ENCODE measurements around the gene PLA2G1B.
"Not testable (repeated sequence)": the region's sequence is repeated elsewhere in the genome, so short reads cannot be mapped to it uniquely, and the experiment has no call there.

Gene PLA2G1B

DNA sequence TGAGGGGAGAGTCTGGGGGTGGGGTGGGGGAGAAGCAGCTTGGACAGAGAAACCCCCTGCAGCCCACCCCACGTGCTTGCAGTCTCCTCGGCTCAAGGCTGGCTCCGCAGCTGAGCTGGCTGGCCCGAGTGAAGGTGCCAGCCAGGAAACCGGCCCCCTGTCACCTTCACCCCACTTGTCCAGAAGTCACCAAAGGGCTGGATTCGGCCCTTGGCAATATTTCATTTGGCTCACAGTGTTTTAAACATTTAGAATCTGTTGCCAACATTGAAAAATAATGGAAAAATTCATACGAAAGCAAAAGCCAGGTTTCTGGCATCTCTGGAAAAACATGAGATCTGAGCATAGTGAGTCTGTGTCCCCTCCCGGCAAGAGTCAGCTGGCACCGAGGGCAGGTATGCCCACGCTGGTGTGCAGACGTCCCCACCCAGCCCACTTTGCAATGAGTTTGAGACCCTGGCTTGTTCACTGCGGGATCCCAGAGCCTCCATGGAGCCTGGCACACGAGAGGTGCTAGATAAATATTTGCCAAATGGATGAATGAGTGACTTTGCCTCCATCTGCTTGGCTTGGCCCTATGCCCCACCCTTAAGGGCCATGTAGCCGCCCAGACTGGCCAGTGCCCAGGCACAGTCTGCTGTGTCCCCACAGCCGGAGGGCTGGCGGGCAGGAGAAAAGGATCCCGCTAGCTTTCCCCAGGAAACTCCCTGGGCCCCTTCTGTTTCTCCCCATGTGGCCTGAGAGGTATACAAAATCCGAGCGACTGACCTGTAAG, 23.2 kb upstream of the PLA2G1B start:
- no peak for FAIRE-seq
- TF ChIP-seq POLR2A (IDR thresholded peaks at IDR 0.05; ENCODE audit: low read depth, low read length) = no peak
- DNase-seq (ENCODE audit: insufficient read length, low spot score) = no peak

DNA sequence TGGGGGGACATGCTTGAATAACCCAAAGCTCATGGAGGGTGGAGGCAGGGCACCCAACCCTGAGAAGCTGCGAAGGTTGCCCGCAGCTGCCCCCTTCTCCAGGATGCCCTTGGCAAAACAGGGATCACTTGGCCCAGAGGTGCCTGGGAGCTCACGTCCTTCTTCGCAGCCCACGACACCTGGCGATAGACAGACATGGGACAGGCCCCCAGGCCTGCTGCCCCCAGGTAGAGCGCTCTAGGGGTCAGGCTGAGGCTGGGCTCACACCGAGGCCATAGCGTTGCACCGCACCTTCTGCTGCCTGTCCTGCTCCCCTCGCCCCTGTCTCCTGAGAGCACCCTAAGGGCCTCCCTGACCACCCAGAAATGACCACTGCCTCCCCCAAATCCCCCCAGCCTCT, 20.2 kb upstream of the PLA2G1B start:
- no peak for TF ChIP-seq POLR2A (IDR thresholded peaks at IDR 0.05; ENCODE audit: low read depth, low read length)
- FAIRE-seq = no peak
- no peak for DNase-seq (ENCODE audit: insufficient read length, low spot score)

DNA sequence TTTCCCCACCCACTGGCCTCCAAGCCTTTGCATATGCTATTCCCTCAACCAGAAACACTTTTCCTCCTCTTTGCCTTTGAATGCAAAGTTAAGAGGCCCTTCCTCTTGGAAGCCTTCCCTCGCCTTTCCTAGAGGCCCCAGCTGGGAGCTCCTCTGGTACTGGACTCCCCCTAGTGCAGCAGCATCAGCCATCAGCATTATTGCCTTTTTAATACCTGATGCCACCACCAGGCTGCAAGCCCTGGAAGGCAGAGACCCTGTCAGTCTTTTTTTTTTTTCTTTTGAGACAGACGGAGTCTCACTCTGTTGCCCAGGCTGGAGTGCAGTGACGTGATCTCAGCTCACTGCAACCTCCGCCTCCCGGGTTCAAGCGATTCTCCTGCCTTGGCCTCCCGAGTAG, 19.1 kb upstream of the PLA2G1B start:
- FAIRE-seq (no peak), DNase-seq (ENCODE audit: insufficient read length, low spot score) (no peak)
- TF ChIP-seq POLR2A (IDR thresholded peaks at IDR 0.05; ENCODE audit: low read depth, low read length) = no peak

DNA sequence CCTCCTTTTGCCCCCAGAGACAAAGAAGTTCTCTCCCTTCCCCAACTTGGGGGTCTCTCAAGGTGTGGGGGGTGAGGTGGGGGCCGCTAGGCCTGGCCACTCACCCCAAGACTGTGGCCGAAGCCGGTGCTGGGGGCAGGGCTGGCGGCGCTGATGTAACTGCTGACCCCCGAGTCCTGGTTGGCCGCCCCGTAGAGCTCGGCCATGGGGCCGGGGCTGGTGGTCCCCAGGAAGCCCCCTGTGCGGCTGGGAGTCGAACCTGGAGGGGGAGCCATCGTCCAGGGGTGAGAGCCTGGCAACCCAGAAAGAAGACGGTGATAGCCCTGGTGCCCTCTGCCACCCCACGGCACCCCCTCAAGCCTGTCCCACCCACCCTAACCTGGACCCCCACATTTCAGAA, 18.5 kb upstream of the PLA2G1B start:
- TF ChIP-seq POLR2A (IDR thresholded peaks at IDR 0.05; ENCODE audit: low read depth, low read length) = no peak
- DNase-seq (ENCODE audit: insufficient read length, low spot score) (no peak), FAIRE-seq (no peak)

DNA sequence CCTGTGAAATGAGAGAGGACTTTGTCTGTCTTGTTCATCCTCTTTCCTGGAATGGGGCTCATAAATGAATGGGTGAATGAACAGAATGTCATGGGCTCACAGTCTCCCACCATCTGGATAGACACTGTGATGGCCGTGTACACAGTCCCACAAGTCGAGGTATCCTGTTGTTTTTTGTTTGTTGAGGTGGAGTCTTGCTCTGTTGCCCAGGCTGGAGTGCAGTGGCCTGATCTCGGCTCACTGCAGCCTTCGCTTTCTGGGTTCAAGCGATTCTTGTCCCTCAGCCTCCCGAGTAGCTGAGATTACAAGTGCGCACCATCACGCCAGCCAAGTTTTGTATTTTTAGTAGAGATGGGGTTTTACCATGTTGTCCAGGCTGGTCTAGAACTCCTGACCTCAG, 16.1 kb upstream of the PLA2G1B start:
- no peak for FAIRE-seq
- TF ChIP-seq POLR2A (IDR thresholded peaks at IDR 0.05; ENCODE audit: low read depth, low read length) = no peak
- DNase-seq (ENCODE audit: insufficient read length, low spot score) = no peak

DNA sequence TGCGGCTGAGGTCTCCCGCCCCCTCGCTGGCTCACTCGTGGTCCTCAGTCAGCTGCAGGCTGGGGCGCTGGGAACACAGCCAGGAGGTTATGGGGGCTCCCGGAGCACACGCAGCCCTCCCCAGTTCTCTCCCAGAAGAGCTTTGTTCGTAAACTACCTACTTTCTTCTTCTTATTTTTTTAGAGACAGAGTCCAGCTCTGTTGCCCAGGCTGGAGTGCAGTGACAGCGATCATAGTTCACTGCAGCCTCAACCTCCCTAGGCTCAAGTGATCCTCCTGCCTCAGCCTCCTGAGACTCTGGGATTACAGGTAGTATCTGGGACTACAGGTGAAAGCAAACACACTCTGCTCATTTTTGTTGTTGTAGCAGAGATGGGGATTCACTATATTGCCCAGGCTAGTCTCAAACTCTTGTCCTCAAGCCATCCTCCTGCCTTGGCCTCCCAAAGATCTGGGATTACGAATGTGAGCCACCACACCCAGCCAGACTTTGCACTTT, 15.5 kb upstream of the PLA2G1B start:
- no peak for TF ChIP-seq POLR2A (IDR thresholded peaks at IDR 0.05; ENCODE audit: low read depth, low read length)
- DNase-seq (ENCODE audit: insufficient read length, low spot score) (no peak), FAIRE-seq (no peak)

DNA sequence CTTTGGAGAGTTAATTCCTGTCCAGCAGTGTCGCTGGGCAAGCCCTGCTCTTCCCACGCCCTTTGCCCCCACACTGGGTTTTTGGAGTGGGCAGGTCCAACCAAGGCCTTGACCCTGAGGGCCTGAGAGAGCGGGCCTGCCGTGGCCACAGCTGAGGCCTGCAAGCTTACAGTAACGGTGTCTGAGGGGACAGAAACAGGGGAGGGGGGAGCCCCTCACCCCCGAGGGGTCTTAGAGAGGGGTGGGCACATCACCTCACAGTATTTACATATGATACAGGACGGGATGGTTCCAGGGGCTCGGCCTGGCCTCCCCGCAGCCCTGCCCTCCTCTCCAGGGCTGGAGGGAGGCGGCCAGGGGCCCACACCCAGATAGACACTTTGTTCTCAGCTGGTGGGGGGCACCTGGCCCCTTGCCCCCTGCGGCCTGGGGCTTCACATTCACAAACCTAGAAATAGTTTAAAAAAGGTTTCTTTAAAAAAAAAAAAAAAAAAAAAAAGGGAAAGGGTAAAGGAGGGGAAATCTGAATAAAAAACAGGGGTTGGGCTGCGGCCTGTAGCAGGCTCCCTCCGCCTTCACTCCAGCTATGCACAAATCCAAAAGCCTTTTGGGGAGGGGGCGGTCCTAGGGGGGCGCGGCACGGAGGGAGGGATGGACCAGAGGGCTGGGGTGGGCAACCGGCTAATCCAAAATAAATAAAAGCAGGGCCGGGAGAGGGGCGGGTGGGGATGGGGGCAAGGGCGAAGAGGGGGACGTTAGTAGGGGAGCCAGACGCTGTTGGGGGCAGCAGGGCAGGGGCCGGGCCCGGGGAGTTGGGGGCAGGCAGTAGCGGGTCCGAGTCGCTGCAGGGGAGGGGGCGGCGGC, 14.8 kb upstream of the PLA2G1B start:
- TF ChIP-seq POLR2A (IDR thresholded peaks at IDR 0.05; ENCODE audit: low read depth, low read length) = no peak
- no peak for DNase-seq (ENCODE audit: insufficient read length, low spot score)
- FAIRE-seq = no peak

DNA sequence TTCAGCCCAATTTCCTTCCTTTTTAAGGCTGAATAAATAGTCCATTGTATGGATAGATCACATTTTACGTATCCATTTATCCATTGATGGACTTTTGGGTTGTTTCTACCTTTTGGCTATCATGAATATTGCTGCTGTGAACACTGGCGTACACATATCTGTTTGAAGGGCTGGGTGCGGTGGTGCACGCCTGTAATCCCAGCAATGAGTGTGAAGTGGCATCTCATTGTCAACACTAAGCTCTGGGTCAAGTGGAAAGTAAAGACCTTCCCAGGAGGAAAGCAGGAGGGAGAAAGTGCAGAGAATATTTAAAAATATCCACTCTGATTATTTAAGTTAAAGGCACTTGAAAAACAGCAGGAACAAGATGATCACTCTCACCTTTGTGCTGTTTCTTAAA, 11.7 kb upstream of the PLA2G1B start:
- TF ChIP-seq POLR2A (IDR thresholded peaks at IDR 0.05; ENCODE audit: low read depth, low read length) = no peak
- FAIRE-seq = no peak
- DNase-seq (ENCODE audit: insufficient read length, low spot score) = no peak

DNA sequence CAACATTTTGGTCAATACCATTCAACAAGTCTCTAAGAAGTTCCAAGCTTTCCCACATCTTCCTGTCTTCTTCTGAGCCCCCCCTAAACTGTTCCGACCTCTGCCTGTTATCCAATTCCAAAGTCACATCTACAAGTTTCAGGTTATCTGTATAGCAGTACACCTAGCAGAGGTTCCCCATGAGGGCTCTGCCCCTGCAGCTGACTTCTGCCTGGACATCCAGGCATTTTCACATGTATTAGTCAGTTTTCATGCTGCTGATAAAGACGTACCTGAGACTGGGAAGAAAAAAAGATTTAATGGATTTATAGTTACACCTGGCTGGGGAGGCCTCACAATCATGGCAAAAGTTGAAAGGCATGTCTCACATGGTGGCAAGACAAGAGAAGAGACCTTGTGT, 10.2 kb upstream of the PLA2G1B start:
- no peak for DNase-seq (ENCODE audit: insufficient read length, low spot score)
- FAIRE-seq = no peak
- no peak for TF ChIP-seq POLR2A (IDR thresholded peaks at IDR 0.05; ENCODE audit: low read depth, low read length)

DNA sequence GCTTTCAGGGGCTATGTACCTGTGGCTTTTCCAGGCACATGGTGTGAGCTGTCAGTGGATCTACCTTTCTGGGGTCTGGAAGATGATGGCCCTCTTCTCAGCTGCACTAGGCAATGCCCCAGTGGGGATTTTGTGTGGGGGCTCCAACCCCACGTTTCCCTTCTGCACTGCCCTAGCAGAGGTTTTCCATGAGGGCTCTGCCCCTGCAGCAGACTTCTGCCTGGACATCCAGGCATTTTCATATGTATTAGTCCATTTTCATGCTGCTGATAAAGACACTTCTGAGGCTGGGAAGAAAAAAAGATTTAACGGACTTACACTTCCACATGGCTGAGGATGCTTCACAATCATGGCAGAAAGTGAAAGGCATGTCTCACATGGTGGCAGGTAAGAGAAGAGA, 8.8 kb upstream of the PLA2G1B start:
- FAIRE-seq; DNase-seq (ENCODE audit: insufficient read length, low spot score): not testable (repeated sequence)

DNA sequence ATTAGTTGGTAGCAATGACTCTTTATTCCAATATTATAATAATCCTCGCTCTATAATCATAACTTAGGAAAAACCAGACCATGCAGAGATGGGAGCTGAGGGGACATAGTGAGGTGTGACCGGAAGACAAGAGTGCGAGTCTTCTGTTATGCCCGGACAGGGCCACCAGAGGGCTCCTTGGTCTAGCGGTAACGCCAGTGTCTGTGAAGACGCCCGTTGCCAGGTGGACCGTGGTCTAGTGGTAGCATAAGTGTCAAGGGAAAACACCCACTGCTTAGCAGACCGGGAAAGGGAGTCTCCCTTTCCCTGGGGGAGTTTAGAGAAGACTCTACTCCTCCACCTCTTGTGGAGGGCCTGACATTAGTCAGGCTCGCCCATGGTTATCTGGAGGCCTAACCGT, 7.9 kb upstream of the PLA2G1B start:
- not testable (repeated sequence) for DNase-seq (ENCODE audit: insufficient read length, low spot score); FAIRE-seq

DNA sequence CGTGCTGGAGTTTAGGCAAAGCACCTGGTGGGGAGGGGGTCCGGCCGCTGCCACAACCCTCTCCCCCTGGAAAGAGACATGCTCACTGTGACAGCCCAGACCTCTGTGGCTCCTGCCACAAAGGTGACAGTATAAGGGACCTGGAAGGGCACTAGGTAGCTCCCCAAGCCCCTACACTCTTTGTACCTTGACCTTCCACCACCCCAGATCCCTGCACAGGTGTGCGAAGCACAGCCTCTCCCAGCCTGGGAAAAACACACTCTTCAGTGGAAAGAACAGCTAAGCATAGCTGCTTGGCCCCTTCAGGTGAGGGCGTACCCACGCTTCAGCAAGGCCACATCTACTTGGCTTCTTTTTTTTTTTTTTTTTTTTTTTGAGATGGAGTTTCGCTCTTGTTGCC, 4.9 kb upstream of the PLA2G1B start:
- no peak for TF ChIP-seq POLR2A (IDR thresholded peaks at IDR 0.05; ENCODE audit: low read depth, low read length)
- FAIRE-seq (no peak), DNase-seq (ENCODE audit: insufficient read length, low spot score) (no peak)

DNA sequence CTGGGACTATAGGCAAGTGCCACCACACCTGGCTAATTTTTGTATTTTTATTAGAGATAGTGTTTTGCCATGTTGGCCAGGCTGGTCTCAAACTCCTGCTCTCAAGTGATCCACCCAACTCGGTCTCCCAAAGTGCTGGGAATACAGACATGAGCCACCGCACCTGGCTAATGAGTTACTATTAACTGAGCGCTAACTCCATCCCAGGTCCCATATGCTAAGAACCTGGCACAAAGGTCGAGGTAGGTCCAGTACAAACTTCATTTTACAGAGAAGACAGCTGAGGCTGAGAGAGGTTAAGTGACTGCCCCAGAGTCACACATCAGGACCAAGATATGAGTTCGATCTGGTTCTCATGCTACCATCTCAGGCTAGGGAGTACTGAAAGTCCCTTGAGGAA, 4.5 kb upstream of the PLA2G1B start:
- DNase-seq (ENCODE audit: insufficient read length, low spot score) = no peak
- no peak for FAIRE-seq
- TF ChIP-seq POLR2A (IDR thresholded peaks at IDR 0.05; ENCODE audit: low read depth, low read length) = no peak

DNA sequence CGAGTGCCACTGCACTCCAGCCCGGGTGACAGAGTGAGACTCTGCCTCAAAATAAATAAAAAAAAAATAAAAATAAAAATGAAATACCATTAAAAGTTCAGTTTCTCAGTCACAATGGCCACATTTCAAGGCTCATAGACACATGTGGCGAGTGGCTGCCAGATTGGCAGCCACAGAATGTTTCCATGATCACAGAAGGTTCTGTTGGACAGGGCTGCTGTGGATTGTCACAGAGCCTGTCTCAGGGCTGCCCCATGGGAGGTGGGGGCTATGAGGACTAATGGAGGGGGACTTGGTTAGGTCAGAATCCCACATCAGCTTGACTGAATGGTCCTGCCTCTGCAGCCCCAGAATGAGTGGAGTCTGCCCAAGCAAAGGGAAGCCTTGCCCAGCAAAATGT, 3.8 kb upstream of the PLA2G1B start:
- no peak for TF ChIP-seq POLR2A (IDR thresholded peaks at IDR 0.05; ENCODE audit: low read depth, low read length)
- DNase-seq (ENCODE audit: insufficient read length, low spot score) = no peak
- no peak for FAIRE-seq

DNA sequence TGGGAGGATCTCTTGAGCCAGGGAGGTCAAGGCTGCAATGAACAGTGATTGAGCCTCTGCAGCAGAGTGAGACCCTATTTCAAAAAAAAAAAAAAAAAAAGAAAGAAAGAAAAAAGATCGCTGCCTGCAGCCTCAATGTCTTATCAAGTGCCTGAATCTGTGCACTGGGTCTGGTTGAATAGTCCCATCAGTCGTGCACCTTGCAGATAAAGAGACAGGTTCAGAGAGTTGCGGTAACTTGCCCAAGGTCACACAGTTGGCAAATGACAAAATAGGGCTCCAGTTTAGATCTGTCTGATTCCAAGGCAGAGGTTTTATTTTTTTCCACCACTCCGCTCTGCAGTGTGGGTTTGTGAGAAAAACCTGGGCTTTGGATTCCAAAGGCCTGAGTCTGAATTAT, 649 bp upstream of the PLA2G1B start:
- TF ChIP-seq POLR2A (IDR thresholded peaks at IDR 0.05; ENCODE audit: low read depth, low read length) = no peak
- FAIRE-seq (no peak), DNase-seq (ENCODE audit: insufficient read length, low spot score) (no peak)
